Stimulated activated memory B cell treated with anti-CD40 and anti-IgM and Interleukin-4, amounts not matched to agents 10 μg/mL and 1 μg/mL and 100 μg/mL, for 72 hours (primary cell): ENCODE results near the gene WWOX.

Experiments
- ATAC-seq: fragments of 150-1000 bp; cut with Tn5 transposase; 2 replicates; pipeline ENCODE4 v1.10.0; 2021
- H3K27ac Mint-ChIP-seq: one replicate; pipeline ENCODE4 v1.8.0; 2022; ENCODE audit warnings: mild to moderate bottlenecking, mixed read lengths
- H3K27me3 Mint-ChIP-seq: one replicate; pipeline ENCODE4 v1.8.0; 2022; ENCODE audit warnings: mixed read lengths
- H3K36me3 Mint-ChIP-seq: one replicate; pipeline ENCODE4 v1.8.0; 2022; ENCODE audit warnings: mixed read lengths
- H3K4me1 Mint-ChIP-seq: one replicate; pipeline ENCODE4 v1.8.0; 2022; ENCODE audit warnings: mixed read lengths
- H3K4me3 Mint-ChIP-seq: one replicate; pipeline ENCODE4 v1.8.0; 2022; ENCODE audit warnings: mild to moderate bottlenecking, moderate library complexity, mixed read lengths
- H3K9me3 Mint-ChIP-seq: one replicate; pipeline ENCODE4 v1.8.0; 2022; ENCODE audit warnings: mixed read lengths

WWOX gene

DNA sequence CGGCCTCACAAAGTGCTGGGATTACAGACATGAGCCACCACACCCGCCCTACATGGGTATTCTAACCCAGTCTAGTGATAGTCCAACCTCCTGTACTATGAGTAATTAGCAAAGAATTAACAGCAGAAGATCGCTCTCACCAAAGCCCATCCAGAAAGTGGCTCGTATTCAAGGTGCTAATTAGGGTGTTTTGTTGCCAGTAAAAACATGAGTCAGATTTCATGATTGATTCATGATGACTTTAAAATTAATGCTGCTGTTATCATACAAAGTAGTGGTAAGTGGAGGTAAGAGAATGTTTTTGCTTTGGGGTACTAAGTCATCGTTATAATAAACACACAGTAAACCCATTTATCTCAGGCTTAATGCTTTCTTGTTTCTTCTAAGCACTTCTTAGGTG is 428.8 kb downstream of the WWOX start:
- Mint-ChIP-seq H3K4me1 (peaks cover 8% of the 10 kb centered on the region), H3K27ac (no peak overlapping the region), H3K9me3 (no peaks in the 10 kb centered on the region), H3K4me3 (no peak overlapping the region), H3K36me3 (no peaks in the 10 kb centered on the region), H3K27me3 (no peaks in the 10 kb centered on the region)
- ATAC-seq = no peak

DNA sequence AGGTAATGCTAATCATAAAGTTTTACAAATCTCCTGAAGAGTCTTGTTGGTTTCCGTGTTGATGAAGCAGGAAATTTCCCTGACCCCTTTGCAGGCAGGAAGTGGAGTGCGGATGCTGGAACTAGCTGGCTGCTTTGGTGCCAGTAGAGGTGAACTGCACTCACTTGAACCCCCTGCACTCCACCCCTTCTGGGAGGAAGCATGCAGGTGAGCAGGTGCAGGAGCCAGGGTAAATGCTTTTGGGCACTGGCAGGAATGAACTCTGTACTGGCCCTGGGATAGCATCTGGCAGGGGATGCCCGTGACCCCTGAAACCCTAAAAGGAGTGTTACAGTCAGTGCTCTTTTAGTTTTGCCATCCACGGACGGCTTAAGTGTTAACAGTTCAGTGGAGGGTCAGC is 430.4 kb downstream of the WWOX start:
- no peaks in the 10 kb centered on the region for H3K27me3 Mint-ChIP-seq
- ATAC-seq = no peak
- no peaks in the 10 kb centered on the region for H3K9me3 Mint-ChIP-seq
- no peaks in the 10 kb centered on the region for H3K36me3 Mint-ChIP-seq
- no peak overlapping the region for H3K27ac Mint-ChIP-seq
- no peaks in the 10 kb centered on the region for H3K4me1 Mint-ChIP-seq
- H3K4me3 Mint-ChIP-seq = no peak overlapping the region

- Mint-ChIP-seq H3K27ac (no peak overlapping the region), H3K27me3 (no peaks in the 10 kb centered on the region), H3K4me1 (no peaks in the 10 kb centered on the region), H3K36me3 (no peaks in the 10 kb centered on the region), H3K4me3 (no peak overlapping the region), H3K9me3 (no peaks in the 10 kb centered on the region)
- no peak for ATAC-seq
Measured at GRCh38 chr16:78530283-78530682, 430.8 kb downstream of the WWOX start.

DNA sequence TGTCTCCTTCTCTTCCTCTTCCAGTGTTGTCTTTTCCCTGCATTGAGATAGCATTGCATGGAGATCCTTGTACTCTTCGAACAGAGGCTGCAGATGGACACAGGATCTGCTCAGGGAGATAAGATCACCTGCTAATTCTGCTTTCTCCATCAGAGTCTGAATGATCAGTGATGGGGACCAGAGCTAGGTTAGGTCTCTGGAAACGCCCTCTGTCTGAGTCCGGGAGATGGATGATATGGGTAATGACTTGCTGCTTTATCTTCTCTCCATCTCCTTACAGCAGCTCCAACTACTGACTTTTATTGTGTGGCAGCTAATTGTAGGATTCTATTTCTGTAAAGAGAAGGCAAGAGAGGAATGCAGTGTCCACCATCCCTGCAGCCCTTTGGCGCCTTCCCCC is 435.6 kb downstream of the WWOX start:
- H3K4me3 Mint-ChIP-seq = no peak overlapping the region
- no peaks in the 10 kb centered on the region for H3K27me3 Mint-ChIP-seq
- ATAC-seq = no peak
- no peak overlapping the region for H3K27ac Mint-ChIP-seq
- H3K4me1 Mint-ChIP-seq = no peaks in the 10 kb centered on the region
- no peaks in the 10 kb centered on the region for H3K36me3 Mint-ChIP-seq
- H3K9me3 Mint-ChIP-seq = no peaks in the 10 kb centered on the region

GRCh38 chr16:78537511-78537910 is 438.1 kb downstream of the WWOX start:
- H3K9me3 Mint-ChIP-seq = no peaks in the 10 kb centered on the region
- no peaks in the 10 kb centered on the region for H3K4me1 Mint-ChIP-seq
- no peak overlapping the region for H3K27ac Mint-ChIP-seq
- ATAC-seq = no peak
- H3K27me3 Mint-ChIP-seq = no peaks in the 10 kb centered on the region
- H3K36me3 Mint-ChIP-seq = no peaks in the 10 kb centered on the region
- no peak overlapping the region for H3K4me3 Mint-ChIP-seq

DNA sequence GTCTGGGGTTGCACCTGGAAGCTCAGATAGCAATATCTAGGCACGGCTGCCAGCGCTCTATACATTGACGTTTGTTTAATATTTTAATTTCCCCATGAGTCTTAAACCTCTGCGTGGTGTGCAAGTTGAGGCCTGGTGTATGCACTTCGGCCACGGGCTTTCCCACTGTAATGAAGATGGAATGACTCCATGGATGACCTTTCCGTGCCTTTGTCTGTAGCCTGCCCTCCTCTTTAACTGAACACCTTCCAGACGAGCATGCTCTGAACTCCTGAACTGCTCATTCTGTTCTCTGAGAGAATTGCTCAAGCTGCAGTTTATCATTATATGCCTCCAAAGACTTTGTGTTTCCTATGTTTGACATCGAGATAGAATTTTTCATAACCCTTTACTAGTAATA is 438.8 kb downstream of the WWOX start:
- H3K4me1 Mint-ChIP-seq = no peaks in the 10 kb centered on the region
- H3K27me3 Mint-ChIP-seq = no peaks in the 10 kb centered on the region
- H3K36me3 Mint-ChIP-seq = no peaks in the 10 kb centered on the region
- no peak for ATAC-seq
- H3K9me3 Mint-ChIP-seq = no peaks in the 10 kb centered on the region
- no peak overlapping the region for H3K27ac Mint-ChIP-seq
- H3K4me3 Mint-ChIP-seq = no peak overlapping the region

DNA sequence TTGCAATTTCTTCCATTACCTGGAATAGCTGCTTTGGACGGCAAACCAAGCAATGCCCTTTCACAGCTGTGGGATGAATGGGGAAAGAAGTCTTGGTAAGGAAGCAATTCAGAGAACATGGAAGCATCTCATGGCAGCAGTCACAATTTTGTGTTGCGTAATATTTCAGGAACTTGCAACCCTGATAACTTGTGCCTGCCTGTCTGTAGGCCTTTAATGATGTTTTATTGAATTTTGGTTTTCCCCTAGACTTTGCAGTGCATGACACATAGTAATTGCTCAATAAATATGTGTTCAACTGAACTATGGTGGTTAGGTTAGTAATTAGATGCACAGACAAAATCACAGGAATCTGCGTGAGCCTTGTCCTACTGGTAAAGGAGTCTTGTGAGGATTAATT is 439.5 kb downstream of the WWOX start:
- no peaks in the 10 kb centered on the region for H3K36me3 Mint-ChIP-seq
- no peak overlapping the region for H3K4me3 Mint-ChIP-seq
- no peaks in the 10 kb centered on the region for H3K27me3 Mint-ChIP-seq
- H3K9me3 Mint-ChIP-seq = no peaks in the 10 kb centered on the region
- no peaks in the 10 kb centered on the region for H3K4me1 Mint-ChIP-seq
- no peak for ATAC-seq
- no peak overlapping the region for H3K27ac Mint-ChIP-seq

DNA sequence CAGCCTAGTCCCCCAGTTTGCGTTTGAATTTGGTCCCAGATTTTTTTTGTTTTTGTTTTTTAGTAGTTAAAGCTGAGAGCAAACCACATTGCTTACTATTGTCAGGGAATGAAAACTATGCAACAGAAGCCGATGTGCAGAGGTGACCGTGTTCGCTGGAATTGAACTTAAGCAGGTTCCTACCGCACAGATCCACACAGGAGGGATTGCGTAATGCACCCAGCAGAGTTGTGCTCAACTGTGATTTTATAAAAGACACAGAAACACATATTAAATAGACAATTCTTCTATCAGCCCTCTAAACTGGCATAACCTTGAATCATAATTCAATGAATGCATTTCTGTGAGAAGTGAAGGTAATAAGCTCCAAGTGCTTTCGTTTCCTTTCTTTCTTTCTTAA is 443.0 kb downstream of the WWOX start:
- no peaks in the 10 kb centered on the region for H3K4me1 Mint-ChIP-seq
- no peak overlapping the region for H3K4me3 Mint-ChIP-seq
- no peaks in the 10 kb centered on the region for H3K27me3 Mint-ChIP-seq
- H3K9me3 Mint-ChIP-seq = no peaks in the 10 kb centered on the region
- no peak overlapping the region for H3K27ac Mint-ChIP-seq
- no peak for ATAC-seq
- no peaks in the 10 kb centered on the region for H3K36me3 Mint-ChIP-seq

GRCh38 chr16:78543023-78543422 is 443.6 kb downstream of the WWOX start:
- Mint-ChIP-seq H3K27ac (no peak overlapping the region), H3K36me3 (no peaks in the 10 kb centered on the region), H3K9me3 (no peaks in the 10 kb centered on the region), H3K4me3 (no peak overlapping the region), H3K27me3 (no peaks in the 10 kb centered on the region), H3K4me1 (no peaks in the 10 kb centered on the region)
- no peak for ATAC-seq

- no peaks in the 10 kb centered on the region for H3K9me3 Mint-ChIP-seq
- H3K36me3 Mint-ChIP-seq = no peaks in the 10 kb centered on the region
- no peaks in the 10 kb centered on the region for H3K27me3 Mint-ChIP-seq
- no peak overlapping the region for H3K27ac Mint-ChIP-seq
- H3K4me1 Mint-ChIP-seq = no peaks in the 10 kb centered on the region
- no peak overlapping the region for H3K4me3 Mint-ChIP-seq
- ATAC-seq = no peak
Measured at GRCh38 chr16:78549366-78549765, 449.9 kb downstream of the WWOX start.

DNA sequence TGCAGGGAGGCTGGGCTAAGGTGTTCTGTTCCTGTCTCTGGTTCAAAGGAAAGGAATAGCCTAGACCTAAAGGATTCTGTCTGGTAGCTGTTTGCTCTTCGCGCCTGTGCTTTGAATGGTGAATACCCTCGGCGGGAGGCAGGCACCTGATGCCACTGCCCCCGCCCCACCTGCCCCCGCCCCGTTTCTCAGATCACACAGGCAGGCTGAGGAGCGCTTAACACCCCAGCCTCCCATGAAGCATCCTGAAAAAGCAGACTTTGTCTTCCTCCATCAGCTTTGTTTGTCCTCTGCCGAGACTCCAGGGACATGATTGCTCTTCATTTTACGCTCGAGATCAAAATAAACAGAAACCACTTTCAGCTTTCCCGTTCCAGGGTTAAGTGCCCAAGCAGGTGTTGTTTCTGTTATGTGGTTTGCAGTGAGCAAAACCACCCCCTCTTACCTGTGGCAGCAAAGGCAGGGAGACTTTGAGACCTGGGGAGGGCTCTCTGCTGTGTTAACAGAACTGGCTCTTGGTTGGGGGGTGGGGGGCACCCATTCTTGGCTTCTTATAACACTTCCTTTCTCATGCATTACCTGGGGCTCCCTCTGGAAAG is 452.1 kb downstream of the WWOX start:
- Mint-ChIP-seq H3K9me3 (no peaks in the 10 kb centered on the region), H3K4me3 (no peak overlapping the region), H3K27ac (no peak overlapping the region), H3K36me3 (no peaks in the 10 kb centered on the region), H3K4me1 (no peaks in the 10 kb centered on the region), H3K27me3 (no peaks in the 10 kb centered on the region)
- ATAC-seq = no peak

GRCh38 chr16:78552106-78552675 is 452.7 kb downstream of the WWOX start:
- ATAC-seq = no peak
- H3K36me3 Mint-ChIP-seq = no peaks in the 10 kb centered on the region
- H3K9me3 Mint-ChIP-seq = no peaks in the 10 kb centered on the region
- no peak overlapping the region for H3K4me3 Mint-ChIP-seq
- H3K27me3 Mint-ChIP-seq = no peaks in the 10 kb centered on the region
- no peak overlapping the region for H3K27ac Mint-ChIP-seq
- H3K4me1 Mint-ChIP-seq = no peaks in the 10 kb centered on the region

DNA sequence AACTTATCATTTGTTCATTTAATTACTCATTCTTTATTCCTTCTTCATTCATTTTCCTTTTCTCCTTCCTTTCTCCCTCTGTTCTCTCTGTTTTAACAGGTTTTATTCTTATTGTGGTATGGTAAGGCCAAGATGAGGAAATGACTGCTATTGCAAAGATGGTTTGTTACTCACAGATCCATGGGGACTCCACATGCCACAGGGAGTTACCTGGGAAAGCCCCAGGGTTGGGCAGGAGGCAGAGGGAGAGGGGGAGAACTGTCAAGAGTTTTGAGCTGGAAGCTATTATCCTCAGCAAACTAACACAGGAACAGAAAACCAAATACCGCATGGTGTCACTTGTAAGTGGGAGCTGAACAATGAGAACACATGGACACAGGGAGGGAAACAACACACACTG is 453.3 kb downstream of the WWOX start:
- no peaks in the 10 kb centered on the region for H3K9me3 Mint-ChIP-seq
- H3K36me3 Mint-ChIP-seq = no peaks in the 10 kb centered on the region
- no peak overlapping the region for H3K27ac Mint-ChIP-seq
- H3K27me3 Mint-ChIP-seq = no peaks in the 10 kb centered on the region
- no peak for ATAC-seq
- H3K4me3 Mint-ChIP-seq = no peak overlapping the region
- no peaks in the 10 kb centered on the region for H3K4me1 Mint-ChIP-seq

- no peaks in the 10 kb centered on the region for H3K9me3 Mint-ChIP-seq
- no peak overlapping the region for H3K27ac Mint-ChIP-seq
- no peaks in the 10 kb centered on the region for H3K27me3 Mint-ChIP-seq
- H3K36me3 Mint-ChIP-seq = no peaks in the 10 kb centered on the region
- no peak overlapping the region for H3K4me3 Mint-ChIP-seq
- no peak for ATAC-seq
- H3K4me1 Mint-ChIP-seq = no peaks in the 10 kb centered on the region
Measured at GRCh38 chr16:78553268-78554039, 454.0 kb downstream of the WWOX start.

DNA sequence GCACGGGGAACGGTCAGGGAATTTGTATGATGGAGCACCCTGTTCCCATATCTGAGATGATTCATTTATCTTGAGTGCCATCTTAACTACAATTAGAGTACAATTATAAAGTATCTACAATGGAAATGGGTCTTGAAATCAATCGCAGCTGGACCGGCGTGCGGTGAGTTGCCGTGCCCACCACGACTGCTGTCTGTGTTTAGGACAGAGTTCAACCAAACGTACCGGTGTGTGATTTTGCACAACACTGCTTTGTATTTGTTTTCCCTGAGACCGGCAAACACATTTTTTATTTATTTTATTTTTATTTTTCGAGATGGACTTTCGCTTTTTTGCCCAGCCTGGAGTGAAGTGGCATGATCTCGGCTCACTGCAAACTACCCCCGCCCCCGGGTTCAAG is 457.0 kb downstream of the WWOX start:
- no peaks in the 10 kb centered on the region for H3K4me1 Mint-ChIP-seq
- no peak overlapping the region for H3K4me3 Mint-ChIP-seq
- no peak for ATAC-seq
- peaks cover 5% of the 10 kb centered on the region for H3K36me3 Mint-ChIP-seq
- H3K27ac Mint-ChIP-seq = no peak overlapping the region
- no peaks in the 10 kb centered on the region for H3K9me3 Mint-ChIP-seq
- no peaks in the 10 kb centered on the region for H3K27me3 Mint-ChIP-seq

DNA sequence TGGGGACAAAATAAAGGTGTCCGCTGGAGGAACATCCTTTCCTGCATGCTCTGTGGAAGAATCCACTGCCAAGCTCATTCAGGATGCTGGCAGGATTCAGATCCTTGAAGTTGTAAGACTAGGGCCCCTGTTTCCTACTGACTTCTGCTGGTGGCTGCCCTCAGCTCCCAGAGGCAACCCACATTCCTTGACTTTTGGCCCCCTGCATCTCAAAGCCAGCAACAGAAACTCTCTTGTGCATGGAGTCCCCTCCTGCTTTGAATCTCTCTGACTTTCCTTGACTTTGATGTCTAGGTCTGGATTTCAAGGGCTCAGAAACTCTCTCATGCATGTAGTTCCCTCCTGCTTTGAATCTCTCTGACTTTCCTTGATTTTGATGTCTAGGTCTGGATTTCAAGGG is 461.5 kb downstream of the WWOX start:
- peaks cover 15% of the 10 kb centered on the region for H3K36me3 Mint-ChIP-seq
- H3K4me3 Mint-ChIP-seq = no peak overlapping the region
- peaks cover 6% of the 10 kb centered on the region for H3K9me3 Mint-ChIP-seq
- no peaks in the 10 kb centered on the region for H3K4me1 Mint-ChIP-seq
- ATAC-seq = no peak
- H3K27ac Mint-ChIP-seq = no peak overlapping the region
- no peaks in the 10 kb centered on the region for H3K27me3 Mint-ChIP-seq
